GM10266 (cell line): ENCODE results near the gene FAM210A.
"Not testable (repeated sequence)": the region's sequence is repeated elsewhere in the genome, so short reads cannot be mapped to it uniquely, and the experiment has no call there.

ENCODE experiments used
- DNase-seq: peaks from one replicate; pipeline ENCODE4 v3.0.0; 2012; ENCODE audit errors: extremely low spot score
- TF ChIP-seq, protein P1 (sequence below): IDR thresholded peaks from 2 replicates; pipeline ENCODE4 v1.5.1; 2012; ENCODE audit warnings: mild to moderate bottlenecking, low read depth; ENCODE audit not compliant: control insufficient read depth, insufficient read depth; ENCODE audit errors: missing control alignments

FAM210A gene

DNA sequence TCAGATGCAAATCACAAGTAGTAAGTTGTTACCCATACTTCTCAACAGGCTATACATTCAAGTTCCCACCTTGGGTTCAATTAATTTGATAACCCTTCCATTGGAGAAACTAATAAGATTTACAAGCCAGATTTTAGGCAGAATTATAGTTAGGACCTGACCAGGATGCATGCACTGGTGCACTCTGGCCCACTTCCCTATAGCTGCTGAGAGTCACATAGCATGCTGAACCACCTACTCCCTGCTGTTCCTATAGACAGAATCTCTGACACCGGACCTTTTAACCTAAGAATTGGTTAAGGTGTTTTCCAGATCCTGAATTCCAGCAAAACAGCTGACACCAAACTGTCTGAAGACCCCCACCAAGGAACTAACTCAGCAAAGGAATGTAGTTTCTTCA, 26.2 kb downstream of the FAM210A start:
- TF ChIP-seq, protein P1, sequence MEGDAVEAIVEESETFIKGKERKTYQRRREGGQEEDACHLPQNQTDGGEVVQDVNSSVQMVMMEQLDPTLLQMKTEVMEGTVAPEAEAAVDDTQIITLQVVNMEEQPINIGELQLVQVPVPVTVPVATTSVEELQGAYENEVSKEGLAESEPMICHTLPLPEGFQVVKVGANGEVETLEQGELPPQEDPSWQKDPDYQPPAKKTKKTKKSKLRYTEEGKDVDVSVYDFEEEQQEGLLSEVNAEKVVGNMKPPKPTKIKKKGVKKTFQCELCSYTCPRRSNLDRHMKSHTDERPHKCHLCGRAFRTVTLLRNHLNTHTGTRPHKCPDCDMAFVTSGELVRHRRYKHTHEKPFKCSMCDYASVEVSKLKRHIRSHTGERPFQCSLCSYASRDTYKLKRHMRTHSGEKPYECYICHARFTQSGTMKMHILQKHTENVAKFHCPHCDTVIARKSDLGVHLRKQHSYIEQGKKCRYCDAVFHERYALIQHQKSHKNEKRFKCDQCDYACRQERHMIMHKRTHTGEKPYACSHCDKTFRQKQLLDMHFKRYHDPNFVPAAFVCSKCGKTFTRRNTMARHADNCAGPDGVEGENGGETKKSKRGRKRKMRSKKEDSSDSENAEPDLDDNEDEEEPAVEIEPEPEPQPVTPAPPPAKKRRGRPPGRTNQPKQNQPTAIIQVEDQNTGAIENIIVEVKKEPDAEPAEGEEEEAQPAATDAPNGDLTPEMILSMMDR, result no peak
- no peak for DNase-seq

DNA sequence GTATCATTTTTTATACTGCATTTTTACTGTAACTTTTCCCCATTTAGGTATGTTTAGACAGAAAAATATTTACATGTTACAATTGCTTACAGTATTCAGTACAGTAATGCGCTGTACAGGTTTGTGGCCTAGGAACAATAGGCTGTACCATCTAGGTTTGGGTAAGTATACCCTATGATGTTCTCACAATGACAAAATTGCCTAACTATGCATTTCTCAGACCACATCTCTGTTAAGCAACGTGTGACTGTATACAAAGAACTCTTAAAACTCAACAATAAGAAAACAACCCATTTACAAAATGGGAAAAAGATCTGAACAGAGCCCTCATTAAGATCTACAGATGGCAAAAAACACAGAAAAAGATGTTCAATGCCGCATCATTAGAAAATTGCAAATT, 29.4 kb downstream of the FAM210A start:
- TF ChIP-seq, protein P1, result no peak
- no peak for DNase-seq

DNA sequence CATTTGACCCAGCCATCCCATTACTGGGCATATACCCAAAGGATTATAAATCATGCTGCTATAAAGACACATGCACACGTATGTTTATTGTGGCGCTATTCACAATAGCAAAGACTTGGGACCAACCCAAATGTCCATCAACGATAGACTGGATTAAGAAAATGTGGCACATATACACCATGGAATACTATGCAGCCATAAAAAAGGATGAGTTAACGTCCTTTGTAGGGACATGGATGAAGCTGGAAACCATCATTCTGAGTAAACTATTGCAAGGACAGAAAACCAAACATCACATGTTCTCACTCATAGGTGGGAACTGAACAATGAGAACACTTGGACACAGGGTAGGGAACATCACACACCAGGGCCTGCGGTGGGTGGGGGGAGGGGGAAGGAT, 31.0 kb downstream of the FAM210A start:
- not testable (repeated sequence) for DNase-seq

DNA sequence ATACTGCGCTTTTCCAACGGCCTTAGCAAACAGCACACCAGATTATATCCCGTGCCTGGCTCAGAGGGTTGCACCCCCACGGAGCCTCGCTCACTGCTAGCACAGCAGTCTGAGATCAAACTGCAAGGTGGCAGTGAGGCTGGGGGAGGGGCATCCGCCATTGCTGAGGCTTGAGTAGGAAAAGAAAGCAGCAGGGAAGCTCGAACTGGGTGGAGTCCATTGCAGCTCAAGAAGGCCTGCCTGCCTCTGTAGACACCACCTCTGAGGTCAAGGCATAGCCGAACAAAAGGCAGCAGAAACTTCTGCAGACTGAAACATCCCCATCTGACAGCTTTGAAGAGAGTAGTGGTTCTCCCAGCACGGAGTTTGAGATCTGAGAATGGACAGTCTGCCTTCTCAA, 36.3 kb downstream of the FAM210A start:
- not testable (repeated sequence) for DNase-seq

DNA sequence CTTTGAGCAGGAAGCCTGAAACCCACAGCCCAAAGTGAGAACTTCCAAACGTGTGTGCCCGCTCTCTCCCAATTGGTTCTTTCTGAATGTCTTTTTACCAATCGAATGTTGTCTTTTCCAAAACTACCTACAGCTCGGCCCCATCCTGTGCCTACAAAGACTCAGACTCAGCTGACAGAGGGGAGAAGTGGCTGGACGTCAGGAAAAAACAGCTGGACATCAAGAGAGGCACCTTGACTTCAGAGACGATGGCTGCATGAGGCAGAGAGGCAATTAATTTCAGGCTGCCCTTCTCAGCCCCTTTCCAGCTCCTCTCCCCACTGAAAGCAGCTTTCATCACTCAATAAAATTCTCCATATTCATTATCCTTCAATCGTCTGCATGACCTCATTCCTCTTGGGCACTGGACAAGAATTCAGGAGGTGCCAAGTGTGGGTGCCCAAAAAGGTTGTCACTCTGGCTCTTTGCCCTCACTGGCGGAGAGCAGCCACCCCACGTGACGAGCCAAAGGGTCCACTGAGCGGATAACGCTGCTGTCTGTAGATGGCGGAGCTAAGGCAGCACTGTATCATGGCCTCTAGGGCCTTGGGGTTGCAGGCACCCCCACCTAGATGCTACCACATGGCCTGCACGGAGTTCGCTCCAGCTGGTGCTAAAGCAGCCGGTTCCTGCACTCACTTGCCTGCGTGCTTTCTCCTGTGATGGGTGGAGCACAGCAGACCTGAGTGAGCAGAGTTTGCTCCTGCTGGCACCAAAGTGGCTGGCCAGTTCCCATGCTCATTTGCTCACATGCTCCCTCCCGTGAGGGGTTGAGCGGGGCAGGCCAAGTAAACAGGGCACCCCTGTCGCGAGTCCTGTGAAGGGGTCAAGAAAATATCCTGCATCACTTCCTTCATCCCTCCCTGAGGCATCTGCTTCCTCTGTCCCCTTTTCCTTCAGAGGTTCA, 37.9 kb downstream of the FAM210A start:
- TF ChIP-seq, protein P1, result no peak
- DNase-seq, result no peak

DNA sequence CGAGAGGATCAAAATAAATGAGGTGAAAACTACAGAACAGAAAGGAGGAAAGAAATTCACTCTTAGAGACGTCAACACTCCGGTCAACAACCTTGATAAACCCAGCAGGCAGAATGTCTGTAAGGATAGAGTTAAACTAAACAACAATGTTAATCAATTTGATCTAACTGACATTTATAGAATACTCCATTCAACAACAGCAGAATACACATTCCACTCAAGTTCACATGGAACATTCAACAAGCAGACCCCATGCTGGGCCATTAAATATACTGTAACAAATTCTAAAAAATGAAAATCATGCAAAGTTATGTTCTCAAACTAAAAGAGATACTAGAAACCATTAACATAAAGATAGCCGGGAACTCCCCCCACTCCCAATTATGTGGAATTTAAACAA, 41.8 kb downstream of the FAM210A start:
- TF ChIP-seq, protein P1, result no peak
- DNase-seq, result no peak

DNA sequence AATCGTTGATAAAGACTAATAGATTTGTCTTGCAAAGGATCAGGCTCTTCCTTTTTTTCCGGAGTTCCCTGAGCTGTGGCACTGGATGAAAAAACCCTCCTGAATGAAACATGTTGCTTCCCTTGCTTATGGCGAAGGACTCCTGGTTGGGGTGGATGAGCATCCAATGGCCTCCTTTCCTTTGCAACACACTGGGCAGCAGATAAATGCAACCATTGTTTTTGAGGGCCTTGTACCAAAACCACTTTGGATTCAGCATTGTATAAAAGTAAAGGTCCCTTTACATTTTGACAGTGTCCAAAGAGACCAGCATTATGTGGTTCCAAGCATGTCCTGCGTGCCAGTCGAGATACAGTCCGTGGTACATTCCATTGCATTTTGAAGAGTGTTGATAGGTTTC, 44.7 kb downstream of the FAM210A start:
- TF ChIP-seq, protein P1, result no peak
- DNase-seq, result no peak

DNA sequence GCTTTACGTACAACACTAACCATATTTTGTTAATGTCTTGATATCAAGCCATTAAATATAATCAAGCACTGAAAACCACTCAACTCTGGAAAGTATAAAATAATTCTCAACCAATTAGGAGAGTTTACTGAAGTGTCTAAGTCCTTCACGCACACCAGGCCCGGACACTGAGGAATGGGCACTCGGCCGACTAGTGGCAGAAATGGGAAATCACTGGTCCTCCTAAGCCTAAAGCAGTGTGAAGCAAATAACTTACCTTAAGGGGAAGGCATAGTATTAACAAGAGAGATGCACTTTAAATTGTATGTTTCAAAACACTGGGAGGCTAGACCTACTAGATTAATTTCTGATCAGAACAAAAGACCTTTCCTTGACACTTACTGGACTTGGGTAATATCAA, 45.7 kb downstream of the FAM210A start:
- no peak for DNase-seq
- TF ChIP-seq, protein P1, result peak; percentile 16

DNA sequence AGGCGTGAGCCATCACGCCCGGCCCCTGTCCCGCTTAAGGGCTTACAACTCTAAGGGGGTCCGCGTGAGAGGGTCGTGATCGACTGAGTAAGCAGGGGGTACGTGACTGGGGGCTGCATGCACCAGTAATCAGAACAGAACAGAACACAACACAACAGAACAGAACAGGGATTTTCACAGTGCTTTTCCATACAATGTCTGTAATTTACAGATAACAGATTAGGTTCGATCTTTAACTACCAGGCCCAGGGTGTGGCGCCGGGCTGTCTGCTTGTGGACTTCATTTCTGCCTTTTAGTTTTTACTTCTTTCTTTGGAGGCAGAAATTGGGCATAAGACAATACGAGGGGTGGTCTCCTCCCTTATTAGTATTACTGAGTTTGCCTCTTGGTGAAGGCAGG, 49.0 kb downstream of the FAM210A start:
- DNase-seq, result not testable (repeated sequence)
